Mesendoderm (in vitro differentiated cells): ENCODE measurements around the gene KCNC1.

Source experiments
- DNase-seq: peaks from one replicate; pipeline ENCODE4 v3.0.0; 2013
- H2AK5ac ChIP-seq: 2 replicates; pipeline ENCODE4 v1.6.1; 2013; ENCODE audit warnings: low read length, inconsistent platforms
- H2BK120ac ChIP-seq: 2 replicates; pipeline ENCODE4 v1.6.1; 2013; ENCODE audit warnings: low read depth, mild to moderate bottlenecking, low read length, moderate library complexity, mixed read lengths
- H2BK15ac ChIP-seq: replicated peaks from 2 replicates; pipeline ENCODE4 v1.6.1; 2013; ENCODE audit warnings: low read depth, mild to moderate bottlenecking, moderate library complexity
- H2BK5ac ChIP-seq: 2 replicates; pipeline ENCODE4 v1.6.1; 2013; ENCODE audit warnings: low read length, inconsistent platforms
- H3K18ac ChIP-seq: 2 replicates; pipeline ENCODE4 v1.6.1; 2013; ENCODE audit warnings: mild to moderate bottlenecking, low read length, mixed read lengths
- H3K23ac ChIP-seq: one replicate; pipeline ENCODE4 v1.6.1; 2013; ENCODE audit warnings: low read length
- H3K27ac ChIP-seq: 2 replicates; pipeline ENCODE4 v1.5.1; 2013; ENCODE audit warnings: low read depth, mild to moderate bottlenecking, inconsistent platforms, low read length, moderate library complexity
- H3K27me3 ChIP-seq: 2 replicates; pipeline ENCODE4 v1.6.1; 2013; ENCODE audit warnings: low read length, control low read depth, mild to moderate bottlenecking, inconsistent platforms; ENCODE audit not compliant: insufficient read depth, poor library complexity
- H3K36me3 ChIP-seq: 2 replicates; pipeline ENCODE4 v1.6.1; 2013; ENCODE audit warnings: low read length, inconsistent platforms; ENCODE audit not compliant: control insufficient read depth, insufficient read depth
- H3K4ac ChIP-seq: one replicate; pipeline ENCODE4 v1.6.1; 2013; ENCODE audit warnings: low read depth, mild to moderate bottlenecking, low read length, moderate library complexity
- H3K4me1 ChIP-seq: 2 replicates; pipeline ENCODE4 v1.6.1; 2013; ENCODE audit warnings: low read depth, low read length, inconsistent platforms; ENCODE audit not compliant: control insufficient read depth
- H3K4me2 ChIP-seq: 2 replicates; pipeline ENCODE4 v1.6.1; 2013; ENCODE audit warnings: low read length
- H3K4me3 ChIP-seq: 2 replicates; pipeline ENCODE4 v1.5.1; 2013; ENCODE audit warnings: mild to moderate bottlenecking, low read length
- H3K56ac ChIP-seq: one replicate; pipeline ENCODE4 v1.6.1; 2013; ENCODE audit warnings: low read length
- H3K79me1 ChIP-seq: 2 replicates; pipeline ENCODE4 v1.6.1; 2013; ENCODE audit warnings: low read length, inconsistent platforms
- H3K79me2 ChIP-seq: 2 replicates; pipeline ENCODE4 v1.6.1; 2013; ENCODE audit warnings: mild to moderate bottlenecking, low read length; ENCODE audit not compliant: control insufficient read depth, insufficient read depth
- H3K9ac ChIP-seq: 2 replicates; pipeline ENCODE4 v1.6.1; 2013; ENCODE audit warnings: low read length, inconsistent platforms
- H4K5ac ChIP-seq: one replicate; pipeline ENCODE4 v1.6.1; 2013; ENCODE audit warnings: low read length
- H4K8ac ChIP-seq: one replicate; pipeline ENCODE4 v1.6.1; 2013; ENCODE audit warnings: low read depth, mild to moderate bottlenecking, control low read depth, low read length, moderate library complexity
- WGBS: extraction: QIAGEN DNeasy Blood & Tissue Kit; methylation state at CpG from one replicate; pipeline ENCODE4 v1.1.7; 2013; ENCODE audit warnings: low lambda C conversion rate, missing lambda C conversion rate; ENCODE audit not compliant: insufficient coverage; ENCODE audit errors: extremely low coverage; 5-methylcytosine and 5-hydroxymethylcytosine counted together

The KCNC1 gene

DNA sequence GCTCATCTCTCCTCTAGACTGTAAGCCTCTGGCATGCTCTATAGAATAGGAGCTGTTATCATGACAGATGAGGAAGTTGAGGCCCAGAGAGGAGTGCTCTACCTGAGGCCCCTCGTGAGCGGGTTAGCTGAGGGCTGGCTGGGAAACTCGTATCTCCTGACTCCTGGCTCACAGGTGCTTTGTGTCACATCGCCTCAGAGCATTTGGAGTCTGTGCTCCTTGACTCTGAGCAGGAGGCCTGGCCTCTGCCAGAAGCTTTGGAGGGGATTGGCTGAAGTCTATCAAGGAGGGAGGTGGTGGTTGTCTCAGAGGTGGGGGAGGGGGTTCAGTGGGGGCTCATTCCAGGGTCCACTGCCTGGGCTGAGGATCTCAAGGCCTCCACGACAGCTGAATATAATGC is 7.4 kb downstream of the KCNC1 start:
- Histone ChIP-seq H3K27me3 (peaks cover 6% of the 10 kb centered on the region), H2AK5ac (no peak overlapping the region), H3K4me3 (no peak overlapping the region), H3K4me2 (no peak overlapping the region), H3K23ac (no peak overlapping the region), H3K56ac (no peak overlapping the region), H4K5ac (no peak overlapping the region), H3K9ac (no peak overlapping the region), H3K36me3 (no peaks in the 10 kb centered on the region), H3K18ac (no peak overlapping the region), H3K27ac (no peak overlapping the region), H3K79me2 (no peaks in the 10 kb centered on the region), H2BK15ac (no peak overlapping the region), H4K8ac (no peak overlapping the region), H2BK120ac (no peak overlapping the region), H3K4me1 (no peaks in the 10 kb centered on the region), H2BK5ac (no peak overlapping the region), H3K4ac (no peak overlapping the region), H3K79me1 (no peaks in the 10 kb centered on the region)
- DNase-seq: no peak
- no CpG with 5 or more reads among the region's 5 CpGs for WGBS

DNA sequence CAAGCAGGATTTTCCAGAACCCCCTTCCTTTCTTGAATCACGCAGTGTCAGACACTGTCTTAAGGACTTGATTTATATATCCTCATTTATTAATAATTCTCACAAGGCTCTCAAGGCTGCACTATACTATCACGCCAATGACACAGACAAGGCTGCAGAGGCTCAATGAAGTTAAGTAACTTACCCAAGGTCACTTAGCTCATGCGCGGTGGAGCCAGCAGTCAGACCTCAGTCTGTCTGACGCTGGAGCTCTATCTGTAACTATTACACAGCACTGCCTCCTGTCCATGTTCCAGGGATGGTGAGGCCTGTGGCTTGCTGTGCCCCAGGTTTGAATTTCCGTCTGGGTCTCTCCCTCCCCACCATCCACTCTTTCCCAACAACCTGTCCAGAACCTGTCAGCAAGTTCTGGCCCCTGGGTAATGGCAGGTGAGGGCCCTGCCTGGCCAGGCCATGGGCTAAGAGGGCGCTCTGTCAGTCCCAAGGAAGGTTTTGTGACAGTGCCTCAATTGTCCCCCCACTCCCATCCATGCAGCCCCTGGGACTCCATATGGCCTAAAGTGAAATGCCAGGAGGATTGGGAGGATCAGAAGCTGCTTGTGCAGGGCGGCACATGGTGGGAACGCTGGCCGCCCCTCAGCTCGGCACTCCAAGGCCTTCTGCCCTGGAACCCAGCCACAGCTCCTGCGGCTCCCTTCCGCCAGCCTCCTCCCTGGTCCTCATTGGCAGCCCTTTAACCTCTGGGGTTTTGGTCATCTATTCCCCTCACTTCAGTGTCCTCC is 8.6 kb downstream of the KCNC1 start:
- Histone ChIP-seq H3K18ac (no peak overlapping the region), H2BK120ac (no peak overlapping the region), H3K79me2 (no peaks in the 10 kb centered on the region), H3K9ac (no peak overlapping the region), H2BK15ac (no peak overlapping the region), H3K4me1 (no peaks in the 10 kb centered on the region), H3K4ac (no peak overlapping the region), H3K79me1 (no peaks in the 10 kb centered on the region), H3K4me3 (no peak overlapping the region), H3K23ac (no peak overlapping the region), H3K27me3 (no peaks in the 10 kb centered on the region), H4K8ac (no peak overlapping the region), H3K36me3 (no peaks in the 10 kb centered on the region), H3K4me2 (no peak overlapping the region), H2BK5ac (no peak overlapping the region), H4K5ac (no peak overlapping the region), H3K27ac (no peak overlapping the region), H3K56ac (no peak overlapping the region), H2AK5ac (no peak overlapping the region)
- DNase-seq: no peak
- no CpG with 5 or more reads among the region's 13 CpGs for WGBS

DNA sequence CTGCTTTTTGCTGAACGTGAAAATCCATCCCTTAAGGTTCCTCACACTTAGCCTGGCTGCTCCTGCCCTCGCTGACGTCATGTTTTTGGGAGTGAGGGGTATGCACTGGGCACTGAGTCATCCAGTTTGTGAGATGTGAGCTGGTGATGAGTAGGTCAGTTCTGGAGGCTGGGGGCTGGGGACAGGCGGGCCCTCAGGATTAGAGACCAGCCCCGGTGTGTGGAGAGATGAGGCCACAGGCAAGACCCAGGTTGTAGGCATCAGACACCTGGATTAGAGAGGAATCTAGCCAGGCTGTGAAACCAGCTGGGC is 9.2 kb downstream of the KCNC1 start:
- Histone ChIP-seq H3K4me3 (no peak overlapping the region), H4K8ac (no peak overlapping the region), H2BK15ac (no peak overlapping the region), H2BK5ac (no peak overlapping the region), H3K9ac (no peak overlapping the region), H3K27me3 (no peaks in the 10 kb centered on the region), H3K23ac (no peak overlapping the region), H2BK120ac (no peak overlapping the region), H3K36me3 (no peaks in the 10 kb centered on the region), H3K79me1 (no peaks in the 10 kb centered on the region), H3K56ac (no peak overlapping the region), H3K4me2 (no peak overlapping the region), H2AK5ac (no peak overlapping the region), H3K18ac (no peak overlapping the region), H3K4ac (no peak overlapping the region), H4K5ac (no peak overlapping the region), H3K27ac (no peak overlapping the region), H3K4me1 (no peaks in the 10 kb centered on the region), H3K79me2 (no peaks in the 10 kb centered on the region)
- peak; percentile 40 for DNase-seq
- WGBS: no CpG with 5 or more reads among the region's 5 CpGs

DNA sequence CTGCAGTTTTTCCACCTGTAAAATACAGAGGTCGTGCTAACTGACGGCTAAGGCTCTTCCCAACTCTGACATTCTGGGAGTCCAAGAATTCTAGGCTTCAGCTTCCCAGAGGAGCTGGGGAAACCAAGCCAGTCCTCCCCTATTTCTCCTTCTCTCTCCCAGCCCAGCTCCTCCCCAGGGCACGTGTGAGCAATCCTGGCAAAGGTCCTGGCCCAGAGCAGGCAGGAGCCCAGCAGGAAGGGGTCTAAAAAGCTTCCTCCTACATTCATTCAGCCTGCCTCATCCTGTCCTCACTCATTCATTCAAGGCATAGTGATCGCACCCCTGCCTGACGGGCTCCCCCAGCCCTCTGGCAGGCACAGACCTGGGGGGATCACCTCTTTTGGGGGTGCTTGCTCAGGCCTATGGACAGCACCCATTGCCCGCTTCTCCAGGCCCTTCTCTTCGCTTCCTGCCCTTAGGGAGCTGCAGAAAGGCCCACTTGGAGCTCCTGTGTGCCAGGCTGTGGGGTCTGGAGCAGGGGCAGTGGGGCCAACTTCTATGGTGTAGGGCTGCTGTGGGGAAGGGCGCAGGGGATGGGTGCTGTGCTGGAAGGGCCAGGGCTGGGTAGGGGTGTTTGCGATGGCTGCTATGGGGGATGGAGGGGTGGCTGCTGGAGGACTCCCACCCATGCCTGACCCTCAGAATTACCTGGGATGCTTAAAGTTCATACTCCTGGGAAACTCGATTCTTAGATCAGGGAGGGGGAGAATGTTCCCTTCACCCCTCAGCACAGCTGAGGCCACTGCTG is 9.8 kb downstream of the KCNC1 start:
- no peaks in the 10 kb centered on the region for H3K79me2 ChIP-seq
- H4K5ac ChIP-seq: no peak overlapping the region
- H3K23ac ChIP-seq: no peak overlapping the region
- no peak overlapping the region for H3K4me2 ChIP-seq
- H3K4ac ChIP-seq: no peak overlapping the region
- H2BK120ac ChIP-seq: no peak overlapping the region
- H3K36me3 ChIP-seq: no peaks in the 10 kb centered on the region
- no peaks in the 10 kb centered on the region for H3K27me3 ChIP-seq
- H3K56ac ChIP-seq: no peak overlapping the region
- no peaks in the 10 kb centered on the region for H3K4me1 ChIP-seq
- no peak overlapping the region for H3K4me3 ChIP-seq
- no CpG with 5 or more reads among the region's 10 CpGs for WGBS
- H3K79me1 ChIP-seq: no peaks in the 10 kb centered on the region
- no peak overlapping the region for H3K18ac ChIP-seq
- no peak overlapping the region for H3K27ac ChIP-seq
- no peak overlapping the region for H2BK15ac ChIP-seq
- no peak overlapping the region for H4K8ac ChIP-seq
- H2AK5ac ChIP-seq: no peak overlapping the region
- H2BK5ac ChIP-seq: no peak overlapping the region
- DNase-seq: no peak
- H3K9ac ChIP-seq: no peak overlapping the region

DNA sequence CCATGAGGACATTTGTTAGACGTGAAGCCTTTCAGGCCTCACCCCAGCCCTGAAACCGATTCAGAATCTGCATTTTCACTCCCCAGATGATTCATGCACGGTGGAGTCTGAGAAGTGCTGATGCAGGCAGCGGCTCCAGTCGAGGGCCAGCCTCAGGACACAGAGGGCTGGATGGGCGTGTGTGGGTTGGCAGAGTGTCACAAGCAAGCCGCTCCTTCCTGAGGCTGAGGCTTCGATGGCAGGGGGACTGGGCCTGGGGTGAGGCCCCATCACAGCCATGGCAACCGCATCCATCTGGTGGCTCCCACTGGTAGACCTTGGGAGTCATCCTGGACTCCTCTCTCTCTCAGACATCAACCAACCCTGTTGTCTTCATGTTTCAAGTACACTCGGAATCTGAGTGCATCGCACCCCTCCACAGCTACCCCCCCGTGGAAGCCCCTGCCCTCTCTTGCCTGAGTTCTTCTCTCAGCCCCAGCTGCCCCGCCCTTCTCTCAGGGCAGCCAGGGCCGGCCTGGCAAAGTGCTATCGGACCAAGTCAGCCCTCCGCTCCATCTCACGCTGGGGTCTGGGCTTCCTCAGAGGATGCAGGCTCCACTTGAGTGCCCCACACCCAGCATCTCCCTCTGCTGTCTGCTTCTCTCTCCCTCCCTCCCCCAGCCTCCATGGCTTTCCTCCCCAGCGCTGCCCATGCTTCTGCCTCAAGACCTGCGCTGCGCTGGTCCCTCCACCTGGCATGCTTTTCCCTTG is 10.6 kb downstream of the KCNC1 start:
- Histone ChIP-seq H3K4me1 (no peaks in the 10 kb centered on the region), H3K56ac (no peak overlapping the region), H2BK15ac (no peak overlapping the region), H3K36me3 (no peaks in the 10 kb centered on the region), H3K4me2 (no peak overlapping the region), H3K27me3 (no peaks in the 10 kb centered on the region), H3K23ac (no peak overlapping the region), H4K5ac (no peak overlapping the region), H2BK5ac (no peak overlapping the region), H4K8ac (no peak overlapping the region), H3K79me2 (no peaks in the 10 kb centered on the region), H3K79me1 (no peaks in the 10 kb centered on the region), H3K4me3 (no peak overlapping the region), H2AK5ac (no peak overlapping the region), H3K9ac (no peak overlapping the region), H3K4ac (no peak overlapping the region), H3K18ac (no peak overlapping the region), H2BK120ac (no peak overlapping the region), H3K27ac (no peak overlapping the region)
- no CpG with 5 or more reads among the region's 20 CpGs for WGBS
- DNase-seq: no peak
